ENCODE data around the gene CES5A.
"Not testable (repeated sequence)": the region's sequence is repeated elsewhere in the genome, so short reads cannot be mapped to it uniquely, and the experiment has no call there.

CES5A gene

DNA sequence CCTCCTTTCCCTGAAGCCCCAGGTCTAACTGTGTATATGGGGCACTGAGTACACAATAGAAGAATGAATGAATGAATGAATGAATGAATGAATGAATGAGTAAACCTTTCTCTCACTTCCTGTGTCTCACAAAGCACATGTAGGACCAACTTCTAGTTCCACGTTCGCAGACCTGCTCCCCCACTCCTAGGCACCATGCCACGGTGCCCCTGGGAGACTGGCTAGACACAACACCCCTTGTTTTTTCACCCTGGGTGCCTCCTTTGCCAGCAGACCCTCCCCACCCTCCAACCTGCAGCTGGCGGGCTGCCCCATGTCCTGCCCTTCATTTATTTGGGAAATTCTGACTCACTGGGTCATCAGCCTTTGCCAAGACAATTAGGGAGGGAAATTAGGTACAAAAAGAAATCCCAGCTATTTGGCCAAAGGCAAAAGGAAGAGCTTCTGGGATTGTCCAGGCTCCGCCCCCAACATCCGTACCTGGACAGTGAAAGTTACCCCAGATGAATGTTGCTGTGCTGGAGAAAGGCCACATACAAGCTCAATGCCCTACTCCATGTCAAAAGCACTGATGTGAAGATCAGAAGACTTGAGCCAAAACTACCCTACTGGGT, 50.0 kb downstream of the CES5A start:
- no peak for DNase-seq

DNA sequence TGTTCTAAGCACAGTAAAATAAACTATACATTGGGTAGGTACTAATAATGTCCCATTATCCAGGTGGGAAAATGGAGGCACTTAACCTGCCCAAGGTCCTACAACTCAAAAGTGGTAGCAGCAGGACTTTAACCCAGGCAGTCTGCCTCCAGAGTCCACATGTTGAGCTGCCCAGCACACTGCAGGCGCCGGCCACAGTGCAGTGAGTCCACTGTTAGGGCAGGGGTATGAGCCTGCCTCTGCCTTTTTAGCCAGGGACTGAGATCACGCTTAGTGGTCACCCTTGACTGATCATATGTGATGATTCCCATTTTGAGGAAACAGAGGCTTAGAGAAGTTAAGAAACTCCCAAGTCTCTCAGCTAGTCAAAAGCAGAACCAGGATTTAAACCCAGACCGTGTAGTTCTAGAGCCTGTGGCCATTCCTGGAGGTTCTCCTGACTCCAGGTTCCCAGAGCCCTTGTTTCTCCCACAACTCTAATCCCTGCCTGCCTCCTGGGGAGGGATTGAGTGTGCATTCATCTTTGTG, 50.6 kb downstream of the CES5A start:
- no peak for DNase-seq

DNA sequence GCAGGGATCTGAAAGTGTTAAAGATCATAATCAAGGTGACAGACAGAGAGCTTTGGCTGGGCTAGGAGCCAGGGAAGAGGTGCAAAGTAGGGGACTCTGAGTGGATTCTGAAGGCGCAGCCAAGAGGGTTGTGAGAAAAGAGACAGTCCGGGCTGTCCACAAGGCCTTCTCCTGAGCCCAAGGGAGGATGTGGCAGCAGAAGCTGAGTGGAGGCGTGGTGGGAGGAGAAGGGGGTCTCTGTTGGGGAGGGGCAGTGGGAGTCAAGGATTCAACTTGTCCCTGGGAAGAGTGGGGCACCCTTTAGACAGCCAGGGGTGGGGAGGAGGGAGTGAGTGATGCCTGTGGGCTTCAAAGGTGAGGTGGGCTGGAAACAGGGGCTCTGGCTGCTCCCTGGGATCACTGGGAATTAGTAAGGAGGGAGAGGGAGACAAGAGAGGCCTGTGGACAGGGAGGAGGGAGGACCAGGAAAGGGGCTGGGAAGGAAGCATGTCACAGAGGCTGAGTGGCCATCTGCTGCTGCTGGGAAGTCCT, 52.8 kb downstream of the CES5A start:
- no peak for DNase-seq

DNA sequence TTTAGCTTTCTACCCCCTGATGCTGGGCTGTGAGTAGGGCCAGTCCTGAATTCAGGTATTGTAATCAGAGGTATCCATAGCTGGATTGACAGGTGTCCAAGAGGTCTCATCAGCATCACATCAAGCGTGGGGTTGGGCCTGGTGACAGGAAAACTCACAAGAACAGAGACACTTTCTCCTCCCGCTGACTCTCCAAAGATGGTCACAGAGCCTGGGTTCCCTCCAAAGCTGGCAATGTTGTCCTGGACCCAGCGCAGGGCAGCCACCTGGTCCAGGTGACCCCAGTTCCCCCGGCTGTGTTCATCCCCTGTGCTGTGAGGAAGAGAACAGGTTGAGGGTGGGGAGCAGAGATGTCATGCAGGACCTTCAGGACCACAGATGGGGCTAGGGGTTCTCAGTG, 54.0 kb downstream of the CES5A start:
- no peak for DNase-seq

DNA sequence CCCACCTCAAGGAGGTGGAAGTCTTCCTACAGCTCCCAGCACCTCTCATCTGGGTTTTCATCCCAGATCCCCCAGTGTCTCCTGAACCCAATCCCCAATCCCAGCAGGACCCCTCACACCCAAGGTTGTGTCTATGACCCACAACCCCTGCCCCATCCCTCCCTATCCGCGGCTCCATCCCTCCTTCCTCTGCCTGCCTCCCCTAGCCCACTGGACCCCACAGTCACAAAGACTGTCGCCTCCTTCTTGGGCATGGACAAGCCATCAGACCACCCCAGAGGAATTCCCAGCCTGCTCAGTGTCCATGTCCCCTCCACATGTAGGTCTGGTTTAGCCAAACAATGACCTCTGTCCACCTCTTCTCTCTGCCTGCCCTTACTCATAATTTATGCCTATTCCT, 54.6 kb downstream of the CES5A start:
- no peak for DNase-seq

DNA sequence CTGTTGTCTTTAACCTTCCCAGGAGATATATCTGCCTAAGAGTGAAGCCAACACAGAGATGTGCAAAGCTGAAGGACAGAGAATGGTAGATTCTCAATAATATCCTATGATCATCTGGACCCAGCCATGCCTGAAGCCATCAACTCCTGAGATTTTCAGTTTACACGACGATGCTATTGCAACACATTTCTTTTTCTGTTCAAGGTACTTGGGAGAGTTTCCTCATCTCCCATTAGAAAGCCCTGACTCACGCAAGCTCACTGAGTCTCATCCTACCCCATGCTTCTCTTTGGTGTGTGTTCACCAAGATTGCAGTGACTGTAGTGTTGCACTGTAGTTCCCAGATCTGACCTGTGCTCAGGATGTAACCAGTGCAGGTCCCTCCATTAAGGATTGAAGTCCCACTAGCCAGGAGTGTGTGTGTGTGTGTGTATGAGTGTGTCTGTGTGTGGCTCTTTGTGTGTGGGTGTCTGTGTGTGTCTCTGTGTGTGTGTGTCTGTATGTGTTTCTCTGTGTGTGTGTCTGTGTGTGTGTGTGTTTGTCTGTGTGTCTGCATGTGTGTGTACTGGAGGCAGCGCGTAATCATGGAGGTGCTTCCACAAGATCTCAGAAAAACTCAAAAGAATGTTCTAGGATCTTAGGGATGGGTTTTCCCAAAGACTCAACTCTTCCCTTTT, 57.8 kb downstream of the CES5A start:
- no peak for DNase-seq

DNA sequence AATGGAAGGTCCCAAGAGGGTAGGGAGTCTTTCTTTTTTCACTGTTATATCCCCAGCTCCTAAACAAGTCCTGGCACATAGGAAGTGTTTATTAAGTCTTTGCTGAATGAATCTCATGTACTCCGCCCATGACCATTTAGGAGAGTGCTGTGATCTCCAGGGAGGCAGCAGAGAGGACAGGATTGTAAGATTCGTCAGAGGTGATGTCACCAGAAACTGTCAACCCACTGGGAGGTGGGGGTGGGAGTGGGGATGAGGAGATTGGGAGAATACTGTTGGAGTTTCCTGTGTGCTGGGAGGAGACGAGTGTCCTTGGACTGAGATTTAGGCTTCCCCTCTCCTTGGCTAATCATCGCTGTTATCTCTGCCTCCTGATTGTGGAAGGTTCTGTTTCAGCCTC, 59.0 kb downstream of the CES5A start:
- DNase-seq = not testable (repeated sequence)

DNA sequence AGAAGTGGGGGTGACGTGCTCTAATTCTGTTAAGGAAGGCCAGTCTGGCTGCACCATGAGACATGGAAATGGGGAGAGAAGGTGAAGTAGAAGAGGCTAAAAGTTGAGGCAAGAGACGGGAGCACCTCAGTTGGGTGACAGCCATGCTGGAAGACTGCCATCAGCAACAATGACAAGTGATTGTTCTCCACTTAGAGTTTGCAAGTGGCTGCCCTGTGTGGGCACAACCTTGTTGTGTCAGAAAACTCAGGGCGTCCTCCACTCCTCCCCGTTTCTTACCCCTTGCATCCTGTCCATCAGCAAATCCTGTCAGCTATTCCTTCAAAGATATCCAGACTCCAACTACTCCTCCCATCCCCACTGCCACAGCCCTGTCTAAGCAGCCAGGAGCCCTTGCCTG, 59.9 kb downstream of the CES5A start:
- no peak for DNase-seq

DNA sequence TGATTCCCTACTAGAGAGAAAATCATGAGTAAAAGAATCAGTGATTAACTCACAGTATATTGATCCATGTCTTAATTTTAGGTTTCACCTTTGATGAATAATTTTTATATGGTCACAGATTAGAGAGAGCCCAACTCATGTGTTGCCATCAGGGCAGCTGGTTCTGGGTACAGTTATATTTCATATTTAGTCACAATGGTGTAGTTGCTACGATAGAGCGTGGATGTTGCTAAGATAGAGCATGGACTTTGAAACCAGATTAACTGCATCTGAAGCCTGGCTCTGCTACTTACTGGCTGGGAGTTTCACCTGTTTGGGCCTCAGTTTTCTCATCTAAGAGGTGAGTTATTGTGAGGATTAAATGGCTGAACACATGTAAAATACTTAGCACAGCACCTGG, 61.0 kb downstream of the CES5A start:
- not testable (repeated sequence) for DNase-seq

DNA sequence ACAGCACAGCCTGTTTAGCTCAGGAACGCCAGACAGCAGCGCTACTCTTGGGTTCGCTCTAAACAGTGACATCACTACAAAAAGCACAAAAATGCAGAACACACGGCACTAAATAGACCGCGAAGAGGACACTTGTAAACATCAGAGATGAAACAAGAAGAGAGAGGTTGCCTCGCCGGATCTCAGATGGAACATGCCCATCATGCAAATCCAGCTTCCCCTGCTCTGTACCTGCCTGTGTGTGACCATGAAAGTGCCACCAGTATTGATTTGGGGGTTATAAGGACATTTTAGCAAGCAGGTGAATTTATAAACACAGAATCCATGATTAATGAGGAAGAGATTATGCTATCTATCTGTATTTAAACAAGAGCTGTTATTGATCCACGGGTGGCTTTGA, 61.4 kb downstream of the CES5A start:
- DNase-seq = not testable (repeated sequence)

DNA sequence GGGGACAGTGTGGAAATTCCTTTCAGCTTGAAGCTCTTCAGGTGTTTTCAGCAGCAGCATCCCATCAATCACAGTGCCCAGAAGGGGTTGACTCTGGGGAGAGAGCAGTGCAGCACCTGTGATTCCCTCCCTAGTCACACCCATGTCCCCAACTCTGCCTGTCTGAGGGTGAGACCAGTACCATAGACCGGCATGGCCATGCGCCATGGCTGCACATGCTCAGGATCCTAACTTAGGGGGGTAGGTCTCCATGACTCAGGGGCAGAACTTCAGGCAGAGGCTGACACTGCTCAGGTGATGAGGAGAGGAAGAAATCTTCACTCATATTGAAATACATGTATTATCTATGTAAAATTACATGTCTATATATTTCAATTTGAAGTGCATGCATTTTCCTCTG, 62.2 kb downstream of the CES5A start:
- no peak for DNase-seq

DNA sequence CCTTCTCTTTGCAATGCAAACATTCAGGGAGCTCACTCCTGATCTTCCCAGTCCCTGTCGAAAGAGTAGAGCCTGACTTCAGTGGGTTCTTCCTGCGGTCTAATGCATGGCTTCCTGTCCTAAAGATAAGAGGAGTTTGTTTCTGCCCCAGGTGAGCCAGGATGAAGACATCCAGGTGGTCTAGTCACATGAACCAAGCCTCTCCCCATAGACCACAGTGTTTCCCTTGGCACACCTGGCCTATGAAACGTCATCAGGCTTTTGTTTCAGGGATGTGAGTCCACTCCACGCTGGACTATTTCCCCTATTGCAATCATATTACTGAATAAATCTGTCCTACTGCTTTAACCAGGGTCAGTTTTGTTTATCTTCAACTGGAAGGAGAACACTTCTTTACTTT, 63.4 kb downstream of the CES5A start:
- DNase-seq = no peak

DNA sequence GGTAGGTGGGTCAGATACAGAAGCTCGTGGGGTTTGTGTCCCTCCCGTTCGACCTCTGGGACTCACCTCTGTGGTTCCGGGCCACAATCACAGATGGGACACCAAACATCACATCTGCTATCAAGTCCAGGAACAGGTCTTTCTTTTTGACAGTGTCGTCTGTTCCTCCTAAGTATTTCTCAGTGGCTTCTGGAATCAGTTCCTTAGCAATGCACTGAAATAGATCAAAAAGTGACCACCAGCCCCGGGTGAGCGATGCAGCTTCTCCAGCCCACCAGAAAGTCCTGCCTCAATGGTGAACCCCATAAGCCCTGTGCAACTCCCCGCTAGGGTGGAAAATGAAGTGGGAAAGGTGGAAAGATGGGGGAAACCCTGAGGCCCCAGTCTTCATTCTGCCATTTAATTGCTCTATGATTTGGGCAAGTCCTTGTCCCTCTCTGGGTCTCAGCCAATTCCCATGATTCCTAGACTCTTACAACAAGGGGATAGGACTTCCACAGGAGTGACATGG, 64.7 kb downstream of the CES5A start:
- no peak for DNase-seq

DNA sequence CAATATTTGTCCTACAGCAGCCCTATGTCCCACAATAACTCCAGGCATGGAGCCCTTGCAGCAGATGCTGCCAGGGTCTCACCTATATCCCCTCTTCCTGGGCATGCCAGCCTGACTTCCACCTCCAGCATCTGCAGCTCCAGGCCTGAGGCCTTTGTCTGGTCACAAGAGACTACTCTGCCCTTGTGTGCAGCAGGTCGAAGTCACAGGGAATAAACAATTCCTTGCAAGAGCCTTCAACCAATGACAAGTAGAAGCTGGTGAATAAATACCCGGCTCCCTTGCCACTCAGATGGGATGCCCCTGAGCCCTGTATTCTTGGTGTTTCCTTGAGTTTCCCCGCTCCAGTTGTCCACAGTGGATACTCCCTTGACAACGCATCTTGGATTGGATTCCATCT, 65.3 kb downstream of the CES5A start:
- DNase-seq = no peak

DNA sequence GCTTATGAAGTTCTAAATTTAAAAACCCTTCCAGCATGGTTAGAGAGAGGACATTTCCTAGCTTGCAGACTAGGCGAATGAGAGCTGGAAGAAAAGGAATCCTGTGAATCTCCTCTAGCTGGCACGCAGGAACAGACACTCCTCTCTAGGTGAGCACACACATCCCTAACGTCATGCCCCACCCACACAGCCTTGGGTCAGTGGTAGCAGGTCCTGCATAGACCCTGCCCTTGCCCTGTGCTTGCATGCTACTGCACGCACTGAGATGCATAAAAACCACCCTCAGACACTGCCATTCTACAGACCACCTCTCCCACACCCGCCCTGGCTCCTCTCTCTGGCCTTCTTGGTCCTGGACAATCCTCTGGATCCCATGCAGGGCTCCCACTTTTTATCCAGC, 65.8 kb downstream of the CES5A start:
- DNase-seq = no peak

DNA sequence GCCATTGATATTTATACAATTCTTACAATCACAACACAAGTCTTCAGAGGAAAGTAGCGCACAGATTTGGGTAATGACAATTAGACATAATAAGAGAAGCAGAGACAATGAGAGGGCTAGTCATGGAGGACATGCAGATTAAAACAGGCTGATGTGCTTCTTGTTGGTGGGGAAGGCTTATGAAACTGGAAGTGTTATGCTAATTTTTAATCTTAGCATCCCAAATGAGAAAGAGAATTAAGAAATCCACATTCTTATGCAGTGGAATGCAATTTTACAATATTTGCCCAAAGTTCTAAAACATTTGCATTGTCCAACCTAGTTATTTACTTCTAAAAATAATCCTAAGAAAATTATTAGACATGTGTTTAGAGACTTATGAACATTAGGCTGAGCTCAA, 66.9 kb downstream of the CES5A start:
- DNase-seq = not testable (repeated sequence)

DNA sequence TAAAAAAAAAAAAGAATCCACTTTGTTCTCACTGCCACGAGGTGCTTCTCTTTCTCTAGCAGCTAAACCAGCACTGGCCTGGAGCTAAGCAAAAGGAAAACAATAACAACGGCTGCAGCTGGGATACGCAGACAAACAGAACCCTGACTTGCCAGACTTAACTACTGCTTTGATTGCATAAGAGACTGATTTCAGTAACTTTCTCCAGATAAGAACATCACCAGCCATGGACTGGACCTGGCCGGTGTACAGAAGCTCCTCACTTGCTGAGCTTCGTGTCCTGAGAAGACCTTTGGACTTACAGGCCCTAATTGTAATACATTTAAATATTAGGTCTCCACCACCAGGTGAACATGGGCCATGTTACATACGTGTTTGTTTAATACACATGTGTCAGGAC, 70.1 kb downstream of the CES5A start:
- not testable (repeated sequence) for DNase-seq

DNA sequence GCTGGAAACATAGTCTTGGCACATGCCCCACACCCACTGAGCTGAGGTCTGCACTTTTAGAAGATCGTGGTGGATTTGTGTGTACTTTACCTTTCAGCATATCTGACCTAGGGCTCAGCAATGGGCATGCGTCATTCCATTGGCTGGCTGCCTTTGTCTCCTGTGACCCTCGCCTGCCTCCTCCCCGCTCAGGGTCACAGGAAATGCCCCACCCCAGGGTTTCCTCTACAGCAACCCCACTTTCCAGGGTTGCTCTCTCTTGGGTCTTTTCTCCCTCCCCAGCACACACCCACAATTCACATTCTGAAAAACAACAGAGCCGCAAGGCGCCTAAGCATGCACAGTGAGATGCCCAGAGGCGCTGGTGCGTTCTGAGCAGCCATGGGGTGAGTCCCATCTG, 71.5 kb downstream of the CES5A start:
- not testable (repeated sequence) for DNase-seq

Measured in NCI-H1694 (cell line).